Fibroblast of lung (primary cell): ENCODE measurements around the gene USP53. TPM values are rescaled to one million over a fixed set of nuclear protein-coding genes. Genes with fewer than 3 reads are reported as not detected.

Experiments used
- DNase-seq, 2 donors: peaks; one replicate each; pipeline versions ENCODE4 v3.0.0 to v3.0.0-alpha.2; 2010; ENCODE audit warnings: low read depth in 2 of 2
- H2AFZ ChIP-seq: 2 replicates; pipeline ENCODE4 v1.5.1; 2012; ENCODE audit warnings: low read length, control low read depth, inconsistent platforms
- H3K27ac ChIP-seq: 2 replicates; pipeline ENCODE4 v1.5.1; 2011; ENCODE audit warnings: low read length, control low read depth; ENCODE audit not compliant: insufficient read depth
- H3K27me3 ChIP-seq: 2 replicates; pipeline ENCODE4 v1.5.1; 2011; ENCODE audit warnings: mild to moderate bottlenecking, low read length; ENCODE audit not compliant: control insufficient read depth, insufficient read depth
- H3K36me3 ChIP-seq: 2 replicates; pipeline ENCODE4 v1.5.1; 2011; ENCODE audit warnings: low read length; ENCODE audit not compliant: control insufficient read depth, insufficient read depth
- H3K4me1 ChIP-seq: 2 replicates; pipeline ENCODE4 v1.5.1; 2011; ENCODE audit warnings: low read length; ENCODE audit not compliant: control insufficient read depth, insufficient read depth; ENCODE audit errors: extremely low read depth
- H3K4me2 ChIP-seq: 2 replicates; pipeline ENCODE4 v1.5.1; 2011; ENCODE audit warnings: low read length, control low read depth; ENCODE audit not compliant: insufficient read depth; ENCODE audit errors: extremely low read depth
- H3K4me3 ChIP-seq, 4 experiments: fragments of 200-600 bp in 1 of 4; sonication (generic) in 1 of 4; replicated peaks in 1 of 4; 2 replicates each; pipeline ENCODE4 v1.5.1; 2011 to 2016; ENCODE audit warnings: low read length in 4 of 4, low read depth in 3 of 4, mild to moderate bottlenecking in 3 of 4, control low read depth in 2 of 4, inconsistent platforms in 1 of 4, mixed read lengths in 1 of 4; ENCODE audit not compliant: insufficient read depth in 1 of 4; ENCODE audit errors: control extremely low read depth in 1 of 4
- H3K79me2 ChIP-seq: 2 replicates; pipeline ENCODE4 v1.5.1; 2012; ENCODE audit warnings: mild to moderate bottlenecking, low read length, inconsistent platforms; ENCODE audit not compliant: control insufficient read depth, insufficient read depth
- H3K9ac ChIP-seq: 2 replicates; pipeline ENCODE4 v1.5.1; 2011; ENCODE audit warnings: mild to moderate bottlenecking, low read length, control low read depth; ENCODE audit not compliant: insufficient read depth
- H3K9me3 ChIP-seq: 2 replicates; pipeline ENCODE4 v1.5.1; 2012; ENCODE audit warnings: low read depth, low read length; ENCODE audit not compliant: control insufficient read depth, insufficient read depth
- H4K20me1 ChIP-seq: 2 replicates; pipeline ENCODE4 v1.5.1; 2011; ENCODE audit warnings: low read length; ENCODE audit not compliant: control insufficient read depth, insufficient read depth; ENCODE audit errors: extremely low read depth
- EZH2 ChIP-seq: IDR thresholded peaks from 2 replicates; pipeline ENCODE4 v1.5.1; 2012; ENCODE audit warnings: low read length, control low read depth, mild to moderate bottlenecking; ENCODE audit errors: missing control alignments
- polyA plus RNA-seq, 2 donors: library from polyadenylated mRNA; depleted of rRNA in 1 of 2; stranded (reverse) in 1 of 2; unstranded in 1 of 2; fragments of >200 nt; gene quantifications; 2 replicates each; pipeline ENCODE4 v1.2.1, GENCODE V29; 2011 to 2012; ENCODE audit warnings: missing spikeins in 1 of 2
- total RNA-seq: library from RNA; depleted of rRNA; stranded (reverse); fragments of >200 nt; gene quantifications from 2 replicates; pipeline ENCODE4 v1.2.1, GENCODE V29; 2014
- TF ChIP-seq, protein P1 (sequence below), 2 donors: IDR thresholded peaks in 1 of 2; conservative IDR thresholded peaks in 1 of 2; 1 replicate in 1 of 2; 2 replicates in 1 of 2; pipeline ENCODE4 v1.5.1; 2011 to 2012; ENCODE audit warnings: low read length in 2 of 2, control low read depth in 1 of 2, inconsistent platforms in 1 of 2, low read depth in 1 of 2, mild to moderate bottlenecking in 1 of 2

Gene USP53
- total and polyA plus RNA-seq, 2 donors (not counting 1 experiment from before 2014, with no cell fraction given) = 55.7 to 102 TPM

DNA sequence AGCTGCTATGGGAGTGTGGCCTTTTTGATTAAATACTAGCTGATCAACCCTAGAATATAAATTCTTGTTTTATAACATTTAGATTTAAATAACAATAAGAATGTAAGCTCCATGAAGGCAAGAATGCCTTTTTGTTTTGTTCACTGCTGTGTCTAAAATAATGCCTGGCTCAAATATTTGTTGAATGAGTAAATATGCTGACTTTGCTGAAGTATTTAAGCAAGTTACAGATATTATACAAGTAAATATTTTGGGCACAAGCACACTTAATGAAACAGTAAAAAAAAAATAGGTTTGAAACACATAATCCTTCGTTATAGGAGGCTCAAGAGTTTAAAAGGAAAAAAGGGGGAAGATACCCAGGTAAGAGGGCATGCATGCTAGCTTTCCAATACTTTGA, 85.3 kb downstream of the USP53 start:
- no peak overlapping the region for H3K9ac ChIP-seq
- H4K20me1 ChIP-seq = no peaks in the 10 kb centered on the region
- H3K27me3 ChIP-seq = no peaks in the 10 kb centered on the region
- peak overlapping the region in 2 of 4 experiments; percentile 93 to 94 for H3K4me3 ChIP-seq
- peaks cover 3% of the 10 kb centered on the region for H3K36me3 ChIP-seq
- H3K9me3 ChIP-seq = no peaks in the 10 kb centered on the region
- peaks cover 35% of the 10 kb centered on the region for H3K79me2 ChIP-seq
- no peak overlapping the region for H3K27ac ChIP-seq
- peaks cover 3% of the 10 kb centered on the region for H3K4me1 ChIP-seq
- no peak for TF ChIP-seq EZH2
- TF ChIP-seq, protein P1, sequence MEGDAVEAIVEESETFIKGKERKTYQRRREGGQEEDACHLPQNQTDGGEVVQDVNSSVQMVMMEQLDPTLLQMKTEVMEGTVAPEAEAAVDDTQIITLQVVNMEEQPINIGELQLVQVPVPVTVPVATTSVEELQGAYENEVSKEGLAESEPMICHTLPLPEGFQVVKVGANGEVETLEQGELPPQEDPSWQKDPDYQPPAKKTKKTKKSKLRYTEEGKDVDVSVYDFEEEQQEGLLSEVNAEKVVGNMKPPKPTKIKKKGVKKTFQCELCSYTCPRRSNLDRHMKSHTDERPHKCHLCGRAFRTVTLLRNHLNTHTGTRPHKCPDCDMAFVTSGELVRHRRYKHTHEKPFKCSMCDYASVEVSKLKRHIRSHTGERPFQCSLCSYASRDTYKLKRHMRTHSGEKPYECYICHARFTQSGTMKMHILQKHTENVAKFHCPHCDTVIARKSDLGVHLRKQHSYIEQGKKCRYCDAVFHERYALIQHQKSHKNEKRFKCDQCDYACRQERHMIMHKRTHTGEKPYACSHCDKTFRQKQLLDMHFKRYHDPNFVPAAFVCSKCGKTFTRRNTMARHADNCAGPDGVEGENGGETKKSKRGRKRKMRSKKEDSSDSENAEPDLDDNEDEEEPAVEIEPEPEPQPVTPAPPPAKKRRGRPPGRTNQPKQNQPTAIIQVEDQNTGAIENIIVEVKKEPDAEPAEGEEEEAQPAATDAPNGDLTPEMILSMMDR (conservative IDR thresholded peaks at IDR 0.05 in 1 of 2, IDR thresholded peaks at IDR 0.05 in 1 of 2; ENCODE audit: low read depth in 1 of 2, low read length in 2 of 2) = no peak
- no peak overlapping the region for H2AFZ ChIP-seq
- DNase-seq = no peak
- peak overlapping the region; percentile 85 for H3K4me2 ChIP-seq

DNA sequence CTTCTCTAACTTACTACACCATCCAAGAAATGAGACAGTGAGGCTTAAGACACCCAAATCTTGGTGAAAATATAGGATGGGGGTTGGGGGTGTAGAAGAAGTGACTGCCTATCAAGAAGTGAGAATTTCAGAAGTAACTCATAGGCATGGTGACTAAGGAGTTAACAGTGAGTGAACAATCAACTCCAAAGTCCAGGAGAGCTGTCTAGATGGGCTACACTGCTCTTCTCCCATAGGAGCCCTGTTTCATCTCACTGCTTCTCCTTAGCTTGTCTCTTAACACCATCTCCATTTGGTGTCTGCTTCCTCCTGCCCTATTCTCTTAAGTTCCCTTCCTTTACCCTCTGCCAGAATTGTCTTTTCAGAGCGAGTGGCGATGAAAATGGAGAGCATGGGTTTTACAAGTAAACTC, 86.8 kb downstream of the USP53 start:
- Histone ChIP-seq H3K79me2 (peaks cover 35% of the 10 kb centered on the region), H3K27me3 (no peaks in the 10 kb centered on the region), H3K36me3 (peaks cover 3% of the 10 kb centered on the region), H3K9ac (peak overlapping the region; percentile 86), H3K9me3 (no peaks in the 10 kb centered on the region), H3K4me1 (peaks cover 3% of the 10 kb centered on the region), H3K27ac (peak overlapping the region; percentile 94), H3K4me2 (peak overlapping the region; percentile 85), H3K4me3 (peak overlapping the region; percentile 76 to 94 (median 88)), H4K20me1 (no peaks in the 10 kb centered on the region), H2AFZ (no peak overlapping the region)
- peak; percentile 28 to 31 for DNase-seq
- TF ChIP-seq, protein P1 (conservative IDR thresholded peaks at IDR 0.05 in 1 of 2, IDR thresholded peaks at IDR 0.05 in 1 of 2; ENCODE audit: low read depth in 1 of 2, low read length in 2 of 2) = no peak
- TF ChIP-seq EZH2 = no peak

DNA sequence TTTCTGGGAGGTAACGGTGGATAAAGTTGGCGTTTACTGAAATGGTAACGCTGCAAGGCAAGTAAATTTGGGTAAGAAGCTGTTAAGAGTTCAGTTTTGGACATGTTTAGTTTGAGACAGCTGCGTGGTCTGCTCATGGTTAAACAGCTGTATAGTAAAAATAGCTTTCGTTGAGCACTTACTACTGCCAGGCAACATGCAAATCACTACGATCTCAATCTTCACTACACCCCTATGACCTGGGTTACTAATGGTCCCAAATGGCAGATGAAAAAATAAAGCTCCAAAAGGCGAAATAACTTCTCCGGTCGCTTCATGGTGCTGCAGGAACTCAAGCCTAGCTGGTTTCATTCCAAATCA, 87.2 kb downstream of the USP53 start:
- Histone ChIP-seq H3K36me3 (peaks cover 3% of the 10 kb centered on the region), H3K4me2 (peak overlapping the region; percentile 85), H3K27ac (peak overlapping the region; percentile 94), H3K27me3 (no peaks in the 10 kb centered on the region), H3K4me3 (peak overlapping the region; percentile 76 to 94 (median 88)), H3K79me2 (peaks cover 35% of the 10 kb centered on the region), H2AFZ (no peak overlapping the region), H3K9me3 (no peaks in the 10 kb centered on the region), H3K4me1 (peaks cover 3% of the 10 kb centered on the region), H3K9ac (peak overlapping the region; percentile 86), H4K20me1 (no peaks in the 10 kb centered on the region)
- DNase-seq = no peak
- no peak for TF ChIP-seq EZH2
- TF ChIP-seq, protein P1 (conservative IDR thresholded peaks at IDR 0.05 in 1 of 2, IDR thresholded peaks at IDR 0.05 in 1 of 2; ENCODE audit: low read depth in 1 of 2, low read length in 2 of 2) = no peak
